B cell (primary cell): ENCODE results near the gene CEP126. TPM values are rescaled to one million over a fixed set of nuclear protein-coding genes. Genes with fewer than 3 reads are reported as not detected.

Experiments
- ATAC-seq: fragments of 200-7000 bp; cut with Tn5 transposase; one replicate; pipeline ENCODE4 v1.10.0; 2021; ENCODE audit warnings: low read depth, mild to moderate bottlenecking, moderate number of reproducible peaks, moderate library complexity
- CTCF ChIA-PET: fragments of 350-600 bp; sonication (Branson Sonifier 250); formaldehyde crosslinking; loops from one replicate; lab custom pipeline; 2021; ENCODE audit warnings: antibody characterized with exemption, inconsistent platforms; lab: Charles Lee
- POLR2A ChIA-PET: fragments of 350-600 bp; sonication (Branson Sonifier 250); formaldehyde crosslinking; loops from one replicate; lab custom pipeline; 2021; ENCODE audit warnings: antibody characterized with exemption; lab: Charles Lee
- DNase-seq: peaks from one replicate; pipeline ENCODE4 v3.0.0; 2013
- H2AFZ ChIP-seq: 2 replicates; pipeline ENCODE4 v1.6.1; 2012; ENCODE audit warnings: mild to moderate bottlenecking, low read depth, low read length; ENCODE audit not compliant: insufficient read depth, poor library complexity, severe bottlenecking
- H3K27ac ChIP-seq, 2 donors: 1 replicate in 1 of 2; 2 replicates in 1 of 2; pipeline ENCODE4 v1.5.1; 2012 to 2013; ENCODE audit warnings: low read length in 2 of 2, mild to moderate bottlenecking in 2 of 2, moderate library complexity in 1 of 2
- H3K27me3 ChIP-seq, 4 experiments: fragments of 200-600 bp in 1 of 4; sonication (generic) in 1 of 4; replicated peaks in 1 of 4; 1 replicate in 2 of 4; 2 replicates in 2 of 4; pipeline versions ENCODE4 v1.6.1 to v1.7.0; 2013 to 2016; ENCODE audit warnings: low read length in 3 of 4, mild to moderate bottlenecking in 2 of 4, mixed read lengths in 1 of 4, moderate library complexity in 1 of 4; ENCODE audit not compliant: insufficient read depth in 4 of 4, control insufficient read depth in 3 of 4; ENCODE audit errors: control extremely low read depth in 1 of 4
- H3K36me3 ChIP-seq, 2 experiments: replicated peaks in 1 of 2; 1 replicate in 1 of 2; 2 replicates in 1 of 2; pipeline versions ENCODE4 v1.6.1 to v1.7.1; 2013; ENCODE audit warnings: low read length in 1 of 2; ENCODE audit not compliant: insufficient read depth in 2 of 2, control insufficient read depth in 1 of 2; ENCODE audit errors: control extremely low read depth in 1 of 2, extremely low read depth in 1 of 2
- H3K4me1 ChIP-seq, 2 donors: fragments of 200-600 bp in 1 of 2; sonication (generic) in 1 of 2; 1 replicate in 1 of 2; 2 replicates in 1 of 2; pipeline versions ENCODE4 v1.5.1 to v1.6.1; 2013 to 2017; ENCODE audit warnings: low read length in 2 of 2; ENCODE audit not compliant: control insufficient read depth in 2 of 2, insufficient read depth in 2 of 2
- H3K4me2 ChIP-seq: replicated peaks from 2 replicates; pipeline ENCODE3; 2012; ENCODE audit warnings: mild to moderate bottlenecking, low read depth, low read length; ENCODE audit not compliant: poor library complexity, severe bottlenecking
- H3K4me3 ChIP-seq, 5 experiments: fragments of 200-600 bp in 1 of 5; sonication (generic) in 1 of 5; 1 replicate in 3 of 5; 2 replicates in 2 of 5; pipeline versions ENCODE4 v1.5.1 to v1.7.0; 2011 to 2016; ENCODE audit warnings: low read length in 4 of 5, mild to moderate bottlenecking in 4 of 5, low read depth in 2 of 5, control low read depth in 1 of 5, moderate library complexity in 1 of 5; ENCODE audit not compliant: insufficient read depth in 1 of 5; ENCODE audit errors: control extremely low read depth in 1 of 5, extremely low read depth in 1 of 5
- H3K79me2 ChIP-seq: fragments of 200-600 bp; sonication (generic); one replicate; pipeline ENCODE4 v1.6.0; 2016; ENCODE audit warnings: low read length; ENCODE audit not compliant: control insufficient read depth, insufficient read depth
- H3K9ac ChIP-seq: fragments of 200-600 bp; sonication (generic); 2 replicates; pipeline ENCODE4 v1.6.1; 2017; ENCODE audit warnings: mild to moderate bottlenecking, low read length, moderate library complexity
- H3K9me3 ChIP-seq, 3 donors: one replicate each; pipeline versions ENCODE4 v1.6.1 to v1.7.1; 2013; ENCODE audit warnings: low read length in 2 of 3; ENCODE audit not compliant: control insufficient read depth in 2 of 3, insufficient read depth in 1 of 3; ENCODE audit errors: control extremely low read depth in 1 of 3
- H4K20me1 ChIP-seq: 2 replicates; pipeline ENCODE4 v1.6.0; 2012; ENCODE audit warnings: mild to moderate bottlenecking, low read length; ENCODE audit not compliant: insufficient read depth, control insufficient read depth, poor library complexity, severe bottlenecking
- H3K27ac Mint-ChIP-seq: one replicate; pipeline ENCODE4 v1.8.0; 2021; ENCODE audit warnings: mixed read lengths
- H3K27me3 Mint-ChIP-seq: one replicate; pipeline ENCODE4 v1.8.0; 2021; ENCODE audit warnings: mixed read lengths
- H3K4me1 Mint-ChIP-seq: one replicate; pipeline ENCODE4 v1.8.0; 2021; ENCODE audit warnings: mixed read lengths
- H3K4me3 Mint-ChIP-seq: one replicate; pipeline ENCODE4 v1.8.0; 2021; ENCODE audit warnings: mixed read lengths
- H3K9me3 Mint-ChIP-seq: one replicate; pipeline ENCODE4 v1.8.0; 2022; ENCODE audit warnings: mixed read lengths; ENCODE audit not compliant: insufficient read depth
- EZH2 ChIP-seq: IDR thresholded peaks from 2 replicates; pipeline ENCODE4 v1.6.1; 2012; ENCODE audit warnings: borderline replicate concordance, low read depth, mild to moderate bottlenecking, moderate library complexity, low read length; ENCODE audit not compliant: insufficient read depth, poor library complexity, severe bottlenecking
- WGBS: methylation state at CpG from one replicate; pipeline ENCODE4 v1.1.5; 2013; ENCODE audit warnings: missing lambda C conversion rate; ENCODE audit not compliant: insufficient coverage; 5-methylcytosine and 5-hydroxymethylcytosine counted together
- intact Hi-C: fragments of 100-400 bp; cut with micrococcal nuclease; formaldehyde crosslinking; loops from one replicate; pipeline ENCODE4 v1.10.0; 2022
- polyA plus RNA-seq: library from polyadenylated mRNA; depleted of rRNA; stranded (reverse); fragments of >200 nt; gene quantifications from 2 replicates; pipeline ENCODE4 v1.2.3, GENCODE V29; 2012
- total RNA-seq, 2 donors: library from RNA; stranded (reverse); fragments of 120-200 nt in 1 of 2; gene quantifications; 1 replicate in 1 of 2; 2 replicates in 1 of 2; pipeline versions ENCODE4 v1.2.3 to v1.2.4, GENCODE V29; 2013 to 2022
- TF ChIP-seq, protein P1 (sequence below): fragments of 200-600 bp; IDR thresholded peaks from one replicate; pipeline ENCODE4 v1.8.0; 2022; ENCODE audit warnings: antibody characterized with exemption, mild to moderate bottlenecking

Gene CEP126
- total and polyA plus RNA-seq, 2 donors (not counting 1 experiment from before 2014, with no cell fraction given): 1.00 to 9.4 TPM

DNA sequence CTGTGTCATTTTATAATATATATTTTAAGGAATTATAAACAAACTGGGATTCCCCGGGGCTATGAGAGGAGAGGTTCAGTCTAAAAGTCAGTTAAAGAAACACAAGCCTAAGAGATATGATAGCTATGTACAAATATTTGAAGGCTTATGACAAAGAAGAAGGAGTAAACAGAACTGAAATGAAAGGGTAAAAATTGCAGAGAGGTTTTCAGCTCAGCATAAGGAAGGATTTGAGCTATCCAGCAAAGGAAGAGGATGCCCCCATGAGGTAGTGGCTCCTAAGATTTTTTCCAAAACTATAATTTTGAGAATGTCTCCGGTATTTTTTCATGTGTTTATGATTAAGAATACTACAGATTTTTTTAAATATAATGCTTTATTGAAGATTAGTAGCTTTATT is 59.4 kb downstream of the CEP126 start:
- H3K9me3 ChIP-seq: peaks cover 0 to 5% (median 0%) of the 10 kb centered on the region in 3 donors
- no peak overlapping the region for H3K4me2 ChIP-seq
- H3K4me1 ChIP-seq: no peaks in the 10 kb centered on the region
- Mint-ChIP-seq H3K27me3 (no peaks in the 10 kb centered on the region), H3K27ac (no peak overlapping the region), H3K9me3 (no peaks in the 10 kb centered on the region), H3K4me3 (no peak overlapping the region), H3K4me1 (no peaks in the 10 kb centered on the region)
- H3K9ac ChIP-seq: no peak overlapping the region
- POLR2A ChIA-PET: no interaction called here
- no CpG with 5 or more reads among the region's 2 CpGs for WGBS
- H3K79me2 ChIP-seq: no peaks in the 10 kb centered on the region
- intact Hi-C loops: no loop called here
- no peaks in the 10 kb centered on the region for H3K36me3 ChIP-seq
- CTCF ChIA-PET: interaction anchor here (1.0 to 2.4 kb wide), 2 partner anchors 34 to 113 kb away, joined by 3 to 15 read pairs; no protein-coding TSS in a partner anchor
- TF ChIP-seq, protein P1, sequence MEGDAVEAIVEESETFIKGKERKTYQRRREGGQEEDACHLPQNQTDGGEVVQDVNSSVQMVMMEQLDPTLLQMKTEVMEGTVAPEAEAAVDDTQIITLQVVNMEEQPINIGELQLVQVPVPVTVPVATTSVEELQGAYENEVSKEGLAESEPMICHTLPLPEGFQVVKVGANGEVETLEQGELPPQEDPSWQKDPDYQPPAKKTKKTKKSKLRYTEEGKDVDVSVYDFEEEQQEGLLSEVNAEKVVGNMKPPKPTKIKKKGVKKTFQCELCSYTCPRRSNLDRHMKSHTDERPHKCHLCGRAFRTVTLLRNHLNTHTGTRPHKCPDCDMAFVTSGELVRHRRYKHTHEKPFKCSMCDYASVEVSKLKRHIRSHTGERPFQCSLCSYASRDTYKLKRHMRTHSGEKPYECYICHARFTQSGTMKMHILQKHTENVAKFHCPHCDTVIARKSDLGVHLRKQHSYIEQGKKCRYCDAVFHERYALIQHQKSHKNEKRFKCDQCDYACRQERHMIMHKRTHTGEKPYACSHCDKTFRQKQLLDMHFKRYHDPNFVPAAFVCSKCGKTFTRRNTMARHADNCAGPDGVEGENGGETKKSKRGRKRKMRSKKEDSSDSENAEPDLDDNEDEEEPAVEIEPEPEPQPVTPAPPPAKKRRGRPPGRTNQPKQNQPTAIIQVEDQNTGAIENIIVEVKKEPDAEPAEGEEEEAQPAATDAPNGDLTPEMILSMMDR: no peak
- TF ChIP-seq EZH2: no peak
- DNase-seq (no peak), ATAC-seq (no peak)
- no peak overlapping the region for H3K27ac ChIP-seq
- H2AFZ ChIP-seq: no peak overlapping the region
- no peaks in the 10 kb centered on the region for H4K20me1 ChIP-seq
- no peak overlapping the region for H3K4me3 ChIP-seq
- H3K27me3 ChIP-seq: no peaks in the 10 kb centered on the region

DNA sequence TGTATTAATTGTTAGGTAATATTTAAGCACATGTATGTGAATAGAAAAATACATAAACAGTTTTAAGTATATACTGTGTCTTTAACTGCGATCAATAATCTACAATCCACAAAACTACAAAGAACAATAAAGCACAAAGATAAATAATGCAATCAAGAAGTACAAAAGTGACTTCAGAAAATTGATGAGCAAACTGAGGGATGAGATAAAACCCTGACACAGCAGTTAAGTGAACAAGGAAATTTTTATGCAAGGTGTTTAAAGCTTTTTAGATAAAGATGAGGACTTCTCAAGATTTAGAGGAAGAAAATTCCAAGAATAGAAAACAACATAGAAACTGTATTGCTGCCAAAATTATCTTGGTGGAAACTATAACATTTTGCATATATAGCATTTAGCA is 60.0 kb downstream of the CEP126 start:
- Mint-ChIP-seq H3K4me1 (no peaks in the 10 kb centered on the region), H3K9me3 (no peaks in the 10 kb centered on the region), H3K27ac (no peak overlapping the region), H3K4me3 (no peak overlapping the region), H3K27me3 (no peaks in the 10 kb centered on the region)
- Histone ChIP-seq H3K36me3 (no peaks in the 10 kb centered on the region), H3K4me1 (no peaks in the 10 kb centered on the region), H3K9ac (no peak overlapping the region), H4K20me1 (no peaks in the 10 kb centered on the region), H3K79me2 (no peaks in the 10 kb centered on the region), H3K4me3 (no peak overlapping the region), H3K27ac (no peak overlapping the region), H3K9me3 (peaks cover 0 to 5% (median 0%) of the 10 kb centered on the region in 3 donors), H2AFZ (no peak overlapping the region), H3K4me2 (no peak overlapping the region), H3K27me3 (no peaks in the 10 kb centered on the region)
- TF ChIP-seq, protein P1: no peak
- no peak for TF ChIP-seq EZH2
- intact Hi-C loops: no loop called here
- ChIA-PET CTCF (interaction anchor here (1.0 to 2.4 kb wide), 2 partner anchors 33 to 114 kb away, joined by 3 to 15 read pairs; no protein-coding TSS in a partner anchor), POLR2A (no interaction called here)
- DNase-seq: no peak
- ATAC-seq: no peak
- no CpG with 5 or more reads among the region's 1 CpG for WGBS
